Measurements from ENCODE around the gene NTN4.

GRCh38 chr12:95624589-95624988 lies 166.0 kb downstream of the NTN4 start:
- TF ChIP-seq EP300 (IDR thresholded peaks at IDR 0.05; ENCODE audit: low read depth) (no peak), CTCF (IDR thresholded peaks at IDR 0.05) (no peak)
